ENCODE results near the gene PHETA2. TPM values are rescaled to one million over a fixed set of nuclear protein-coding genes. Genes with fewer than 3 reads are reported as not detected.
"Not testable (repeated sequence)": the region's sequence is repeated elsewhere in the genome, so short reads cannot be mapped to it uniquely, and the experiment has no call there.

PHETA2 gene
- total RNA-seq, 2 experiments from 2014 or later: 0.97 to 1.3 TPM

GRCh38 chr22:42101199-42101598 lies 27.2 kb downstream of the PHETA2 start:
- CTCF ChIA-PET: interaction anchor here (0.6 to 4.3 kb wide), 2 partner anchors 10 to 12 kb away, joined by 3 to 19 read pairs; partner anchors contain the start of gene NDUFA6
- POLR2A ChIA-PET: no interaction called here
- no peak overlapping the region for H3K4me3 Mint-ChIP-seq
- TF ChIP-seq CTCF (IDR thresholded peaks at IDR 0.05): no peak
- ATAC-seq: no peak
- peaks cover 22% of the 10 kb centered on the region for H3K9me3 Mint-ChIP-seq
- DNase-seq: no peak
- no peaks in the 10 kb centered on the region for H3K27me3 Mint-ChIP-seq
- H3K36me3 Mint-ChIP-seq (ENCODE audit: low read depth): peaks cover 45% of the 10 kb centered on the region
- H3K27ac Mint-ChIP-seq: no peak overlapping the region
- intact Hi-C loops (cut with micrococcal nuclease): no loop called here
- no peaks in the 10 kb centered on the region for H3K4me1 Mint-ChIP-seq (ENCODE audit: low read depth)

- peaks cover 38% of the 10 kb centered on the region for H3K36me3 Mint-ChIP-seq (ENCODE audit: low read depth)
- POLR2A ChIA-PET: interaction anchor here (3.3 kb wide), 1 partner anchor 14 kb away, joined by 12 read pairs; the partner anchor contains the start of gene NDUFA6
- DNase-seq; H3K4me1 Mint-ChIP-seq (ENCODE audit: low read depth); H3K27me3 Mint-ChIP-seq; H3K27ac Mint-ChIP-seq; intact Hi-C loops (cut with micrococcal nuclease); H3K4me3 Mint-ChIP-seq; ATAC-seq: not testable (repeated sequence)
- H3K9me3 Mint-ChIP-seq: peaks cover 17% of the 10 kb centered on the region
- CTCF ChIA-PET: interaction anchor here (0.7 to 1.2 kb wide), 4 partner anchors 12 to 153 kb away, joined by 3 read pairs; no protein-coding TSS in a partner anchor
Measured at GRCh38 chr22:42104332-42104860, 30.3 kb downstream of the PHETA2 start.

- no peak for DNase-seq
- Mint-ChIP-seq H3K9me3 (peaks cover 6% of the 10 kb centered on the region), H3K36me3 (ENCODE audit: low read depth) (peaks cover 15% of the 10 kb centered on the region), H3K4me3 (no peak overlapping the region), H3K27me3 (no peaks in the 10 kb centered on the region), H3K4me1 (ENCODE audit: low read depth) (no peaks in the 10 kb centered on the region), H3K27ac (no peak overlapping the region)
- no peak for TF ChIP-seq CTCF (IDR thresholded peaks at IDR 0.05)
- ATAC-seq: no peak
- intact Hi-C loops (cut with micrococcal nuclease): no loop called here
- CTCF ChIA-PET: no interaction called here
- POLR2A ChIA-PET: interaction anchor here (0.7 kb wide), 1 partner anchor 20 kb away, joined by 3 read pairs; no protein-coding TSS in a partner anchor
Measured at GRCh38 chr22:42108848-42109247, 34.8 kb downstream of the PHETA2 start.

GRCh38 chr22:42111798-42112197 lies 37.8 kb downstream of the PHETA2 start:
- Mint-ChIP-seq H3K4me1 (ENCODE audit: low read depth) (no peaks in the 10 kb centered on the region), H3K27me3 (no peaks in the 10 kb centered on the region), H3K36me3 (ENCODE audit: low read depth) (peaks cover 16% of the 10 kb centered on the region), H3K27ac (no peak overlapping the region), H3K4me3 (no peak overlapping the region), H3K9me3 (peaks cover 14% of the 10 kb centered on the region)
- no peak for TF ChIP-seq CTCF (IDR thresholded peaks at IDR 0.05)
- ChIA-PET CTCF (interaction anchor here (1.0 to 4.6 kb wide), 5 partner anchors 17 to 365 kb away, joined by 3 to 26 read pairs (median 4); partner anchors contain the start of genes NDUFA6 and SMDT1), POLR2A (no interaction called here)
- intact Hi-C loops (cut with micrococcal nuclease): no loop called here
- no peak for DNase-seq
- ATAC-seq: no peak

- intact Hi-C loops (cut with micrococcal nuclease); H3K27me3 Mint-ChIP-seq; H3K4me1 Mint-ChIP-seq (ENCODE audit: low read depth); ATAC-seq; H3K4me3 Mint-ChIP-seq; POLR2A ChIA-PET; H3K27ac Mint-ChIP-seq: not testable (repeated sequence)
- CTCF ChIA-PET: interaction anchor here (0.7 to 4.6 kb wide), 6 partner anchors 22 to 416 kb away, joined by 3 to 26 read pairs (median 4); partner anchors contain the start of genes NDUFA6 and SMDT1
- peak; percentile 27 for DNase-seq
- Mint-ChIP-seq H3K36me3 (ENCODE audit: low read depth) (peaks cover 16% of the 10 kb centered on the region), H3K9me3 (peaks cover 14% of the 10 kb centered on the region)
Measured at GRCh38 chr22:42112793-42113192, 38.7 kb downstream of the PHETA2 start.

- ChIA-PET CTCF (no interaction called here), POLR2A (no interaction called here)
- Mint-ChIP-seq H3K27me3 (no peaks in the 10 kb centered on the region), H3K27ac (no peak overlapping the region), H3K9me3 (peaks cover 14% of the 10 kb centered on the region), H3K36me3 (ENCODE audit: low read depth) (peaks cover 16% of the 10 kb centered on the region), H3K4me1 (ENCODE audit: low read depth) (peaks cover 8% of the 10 kb centered on the region), H3K4me3 (no peak overlapping the region)
- ATAC-seq (no peak), DNase-seq (peak; percentile 34)
- TF ChIP-seq CTCF (IDR thresholded peaks at IDR 0.05): peak; percentile 25
- intact Hi-C loops (cut with micrococcal nuclease): no loop called here
Measured at GRCh38 chr22:42114721-42115120, 40.7 kb downstream of the PHETA2 start.

GRCh38 chr22:42115420-42115830 lies 41.4 kb downstream of the PHETA2 start:
- H3K4me1 Mint-ChIP-seq (ENCODE audit: low read depth): peaks cover 15% of the 10 kb centered on the region
- H3K36me3 Mint-ChIP-seq (ENCODE audit: low read depth): peaks cover 16% of the 10 kb centered on the region
- POLR2A ChIA-PET; CTCF ChIA-PET; H3K27me3 Mint-ChIP-seq; ATAC-seq; H3K4me3 Mint-ChIP-seq; H3K27ac Mint-ChIP-seq; intact Hi-C loops (cut with micrococcal nuclease); DNase-seq: not testable (repeated sequence)
- peaks cover 14% of the 10 kb centered on the region for H3K9me3 Mint-ChIP-seq
